NCI-H1694 treated with DMSO at 0.1 percent for 48 hours (cell line): ENCODE results near the gene MEN1.

ENCODE experiments used
- DNase-seq: peaks from one replicate; lab custom pipeline; 2025; lab: John Stamatoyannopoulos, UW

The MEN1 gene

DNA sequence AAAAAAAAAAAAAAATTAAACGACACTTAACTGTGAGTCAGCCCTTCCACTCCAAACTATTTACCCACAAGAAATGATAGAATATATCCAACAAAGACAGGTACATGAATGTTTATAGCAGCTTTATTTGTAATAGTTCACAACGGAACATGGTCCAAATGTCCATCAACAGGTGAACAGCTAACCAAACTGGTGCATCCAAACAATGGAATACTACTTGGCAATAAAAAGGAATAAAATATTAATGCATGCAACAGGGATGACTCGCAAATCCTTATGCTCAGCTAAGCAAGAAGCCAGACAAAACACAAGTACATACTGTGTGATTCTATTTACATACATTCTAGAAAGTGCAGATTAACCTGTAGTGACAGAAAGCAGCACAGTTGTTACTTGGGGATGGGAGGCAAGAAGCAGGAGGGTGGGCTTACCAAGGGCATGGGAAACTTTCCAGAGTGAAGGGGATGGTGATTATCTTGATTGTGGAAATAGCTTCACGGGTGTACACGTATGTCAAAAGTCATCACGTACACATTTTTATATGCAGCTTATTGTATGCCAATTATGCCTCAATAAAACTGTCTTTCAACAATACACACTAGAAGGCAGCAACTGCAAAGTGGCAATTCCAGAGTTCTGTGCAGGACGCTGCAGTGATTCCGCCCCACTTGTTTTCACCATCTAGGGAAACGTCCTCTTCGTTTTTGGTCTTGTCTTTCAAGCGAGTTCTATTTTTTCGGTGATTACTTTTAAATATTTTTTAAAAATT lies 25.4 kb downstream of the MEN1 start:
- DNase-seq = no peak

DNA sequence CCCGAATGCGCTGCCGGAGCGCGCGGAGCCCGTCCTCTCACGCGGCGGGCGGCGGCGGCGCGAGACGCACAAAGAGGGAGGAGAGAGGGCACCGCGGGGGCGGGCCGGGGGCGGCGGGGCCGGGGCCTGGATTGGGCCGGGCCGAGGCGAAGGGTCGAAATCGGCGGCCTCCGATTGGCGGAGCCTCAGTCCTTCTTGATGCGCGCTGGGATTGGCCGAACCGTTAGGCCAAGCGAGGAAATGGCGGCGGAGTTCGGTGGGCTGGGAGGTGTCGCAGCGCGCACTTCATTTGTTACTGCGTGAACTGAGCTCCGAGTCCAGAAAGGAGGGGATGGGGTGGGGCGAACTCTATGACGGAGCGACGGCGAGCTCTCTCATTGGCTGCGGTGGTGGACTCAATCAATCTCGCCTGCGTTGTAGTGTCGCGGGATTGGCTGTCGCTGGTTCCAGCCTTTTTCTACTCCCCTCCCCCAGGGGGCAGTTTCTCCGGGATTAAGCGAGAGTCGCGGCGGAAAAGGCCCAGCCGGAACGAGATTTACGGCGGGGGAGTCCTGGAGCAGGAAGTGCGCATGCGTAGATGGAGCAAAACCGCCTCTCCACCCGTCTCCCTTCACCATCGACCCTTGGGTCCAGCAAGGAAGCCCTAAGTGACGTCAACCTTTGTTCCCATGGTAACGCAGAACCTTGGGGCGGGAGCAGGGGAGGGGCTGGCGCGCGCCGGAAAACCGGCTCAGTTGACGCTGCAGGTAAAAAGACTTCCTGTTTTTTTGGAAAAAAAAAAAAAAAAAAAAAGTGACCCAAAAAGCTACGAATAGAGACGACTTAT lies 31.7 kb downstream of the MEN1 start, which contains the start of gene SF1:
Gene SF1, minus strand, starts transcription at position 70 of the 826 bp plus-strand sequence. CDS start 150 bp downstream, outside the sequence.
- DNase-seq = peak; percentile 98

DNA sequence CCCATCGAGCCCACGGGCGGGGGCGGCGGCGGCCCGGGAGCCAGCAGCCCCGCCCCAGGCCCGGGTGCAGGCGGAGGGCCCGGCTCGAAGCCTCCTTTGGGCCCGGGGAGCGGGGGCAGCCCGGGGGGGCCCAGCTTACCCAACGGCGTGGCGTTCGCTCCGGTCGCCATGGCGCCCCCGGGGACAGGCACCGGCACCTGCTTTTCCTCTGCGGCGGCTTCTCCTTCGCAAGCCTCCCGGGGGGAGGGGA lies 32.2 kb downstream of the MEN1 start:
- no peak for DNase-seq

DNA sequence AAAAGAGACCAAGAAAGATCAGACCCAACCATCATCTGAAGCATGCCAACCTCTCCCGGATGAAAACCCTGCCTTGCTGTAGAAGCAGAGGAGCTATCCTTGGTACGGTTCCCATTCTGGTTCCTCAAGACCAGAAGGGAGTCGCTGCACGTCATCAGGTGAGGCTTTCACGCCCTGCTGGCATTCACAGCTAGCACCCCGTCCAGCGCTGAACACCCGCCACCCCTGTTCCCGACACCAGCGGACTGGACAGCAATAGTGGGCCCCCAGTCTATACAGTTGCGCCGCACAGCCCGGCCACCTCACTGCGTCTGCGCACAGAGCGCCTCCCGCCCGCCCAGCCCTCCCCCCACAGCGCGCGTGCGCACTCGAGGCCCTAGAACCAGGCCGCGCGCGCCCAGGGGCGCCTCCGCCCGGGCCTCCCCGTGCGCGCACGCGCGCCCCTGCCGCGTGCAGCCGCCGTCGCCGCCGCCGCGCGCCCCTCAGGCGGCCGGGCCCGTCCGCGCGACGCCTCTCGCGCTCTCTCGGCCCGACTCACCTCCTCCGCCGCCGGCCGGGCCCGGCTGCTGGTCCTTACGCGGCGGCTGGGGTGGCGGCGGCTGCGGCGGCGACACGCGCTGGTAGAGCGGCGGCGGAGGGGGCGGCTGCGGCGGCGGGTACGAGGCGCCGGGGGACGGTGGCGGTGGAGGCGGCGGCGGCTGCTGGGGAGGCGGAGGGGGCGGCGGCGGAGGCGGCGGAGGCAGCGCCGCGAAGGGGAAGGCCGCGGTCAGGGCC lies 32.7 kb downstream of the MEN1 start:
- peak; percentile 42 for DNase-seq

DNA sequence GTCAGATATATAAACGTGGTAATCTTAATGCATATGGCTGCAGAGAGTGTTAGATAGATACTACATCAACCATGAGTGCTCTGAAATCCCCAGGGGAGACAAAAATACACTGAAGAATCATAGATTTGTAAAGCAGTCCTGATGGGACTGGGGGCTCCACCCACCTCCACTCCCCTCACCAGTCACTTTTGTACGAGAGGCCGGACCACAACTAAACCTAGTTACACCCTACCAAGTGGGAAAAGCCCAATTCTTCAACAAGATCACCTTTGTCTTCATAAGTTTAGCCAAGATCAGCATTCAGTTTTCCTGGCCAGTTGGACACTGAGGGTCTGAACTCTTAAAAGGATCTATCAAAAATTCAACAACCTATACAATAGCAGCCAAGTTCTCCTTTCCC lies 33.5 kb downstream of the MEN1 start:
- no peak for DNase-seq

DNA sequence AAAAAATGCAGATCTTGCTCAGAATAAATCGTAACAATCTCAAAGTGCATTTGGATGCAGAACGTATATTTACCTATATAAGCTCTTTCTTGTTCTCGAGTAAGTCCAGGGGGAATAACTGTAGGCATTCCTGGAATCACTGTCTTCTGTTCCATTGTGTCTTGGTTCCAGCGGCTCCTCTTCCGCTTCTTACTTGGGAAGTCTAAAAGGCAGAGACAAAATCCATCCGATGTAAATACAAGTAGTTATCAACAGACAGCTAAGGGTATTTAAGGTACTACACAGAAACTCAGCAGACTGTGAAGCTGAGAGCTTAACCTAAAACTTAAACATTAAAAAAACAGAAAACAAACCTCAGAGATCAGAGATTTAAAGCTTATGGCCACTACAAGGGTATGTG lies 33.9 kb downstream of the MEN1 start:
- DNase-seq = no peak

DNA sequence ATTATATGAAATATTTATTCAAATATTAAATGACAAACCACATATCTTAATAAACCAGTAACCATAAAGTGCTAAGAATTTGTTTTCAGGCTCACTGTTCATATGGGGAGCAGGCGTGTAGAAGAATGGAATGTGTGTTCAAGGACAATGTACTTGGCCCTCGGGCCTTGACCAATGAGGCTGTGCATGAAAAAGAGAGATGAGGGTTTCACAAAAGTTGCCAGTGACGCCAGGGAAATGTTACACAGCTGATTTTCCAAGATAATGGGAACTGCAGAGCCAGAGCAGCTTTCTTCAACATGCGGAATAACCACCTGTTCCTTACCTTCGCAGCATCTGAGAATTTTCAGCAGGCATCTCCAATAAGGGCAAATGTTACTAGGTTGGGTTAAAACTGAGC lies 36.2 kb downstream of the MEN1 start:
- DNase-seq = no peak

DNA sequence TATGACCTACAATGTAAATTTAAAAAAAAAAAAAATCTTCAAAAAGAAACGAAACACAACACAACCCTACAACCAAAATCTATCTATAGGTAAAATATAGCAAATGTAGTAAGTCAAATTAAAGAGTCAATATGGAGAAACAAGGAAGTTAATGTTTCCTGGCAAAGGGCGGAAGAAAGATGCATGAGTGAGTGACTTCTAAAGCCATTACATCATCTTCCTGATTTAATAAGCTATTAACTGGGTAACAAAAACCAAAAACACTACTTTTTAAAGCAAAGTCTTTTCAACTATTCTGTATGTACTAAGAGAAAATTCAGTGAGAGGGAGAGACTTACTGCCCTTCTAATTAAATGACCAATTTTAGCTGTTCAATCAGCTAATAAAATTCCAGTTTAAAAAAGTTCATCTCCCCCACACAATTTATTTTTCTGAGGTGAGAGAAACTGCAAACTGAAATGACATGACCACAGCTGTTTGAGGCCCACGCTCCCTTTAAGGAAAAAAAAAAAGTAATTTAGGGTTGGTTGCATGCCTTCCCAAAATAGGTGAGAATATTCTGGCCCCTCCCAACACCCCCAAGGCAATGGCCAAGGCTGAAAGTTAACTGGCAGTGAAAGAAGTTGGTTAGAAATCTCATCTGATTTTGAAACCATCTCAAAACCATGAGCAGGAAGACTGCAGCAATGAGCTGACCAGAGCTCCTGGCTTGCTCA lies 37.9 kb downstream of the MEN1 start:
- DNase-seq = no peak

DNA sequence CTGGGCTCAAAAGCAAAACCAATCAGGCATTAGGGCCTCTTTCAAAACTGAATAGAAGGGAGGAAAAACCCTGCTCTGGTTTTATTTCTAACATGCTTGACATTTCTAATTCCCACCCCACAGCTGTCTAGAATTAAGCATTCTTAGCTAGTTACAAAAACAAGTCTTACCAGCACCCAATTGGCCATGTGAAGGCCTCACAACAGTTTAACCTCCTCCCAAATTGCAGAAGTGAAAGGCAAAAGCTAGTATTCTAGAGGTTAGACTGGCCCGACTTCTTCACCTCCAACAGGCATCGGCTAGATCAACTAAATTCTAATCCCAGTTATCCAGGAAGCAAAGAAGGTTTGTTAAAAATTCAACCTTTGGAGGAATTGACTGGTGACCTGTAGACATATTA lies 38.5 kb downstream of the MEN1 start:
- no peak for DNase-seq

DNA sequence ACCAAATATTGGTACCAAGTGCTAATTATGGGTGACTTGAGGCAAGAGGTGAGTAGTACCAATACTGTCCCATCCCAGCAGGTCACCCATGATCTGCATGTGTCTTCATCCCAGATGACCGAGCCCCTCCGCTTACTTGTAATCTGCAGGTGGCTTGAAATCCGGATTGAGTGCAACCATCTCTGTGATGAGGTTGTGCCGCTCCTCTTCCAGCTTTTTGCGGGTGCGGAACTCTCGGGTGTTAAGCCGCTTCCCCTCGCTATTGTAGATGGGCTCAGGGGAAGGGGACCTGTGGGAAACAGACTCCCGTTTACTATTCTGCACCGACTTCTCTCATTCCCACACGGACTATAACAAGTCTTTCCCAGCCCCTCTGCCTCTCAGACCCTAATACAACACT lies 40.2 kb downstream of the MEN1 start:
- DNase-seq = no peak

DNA sequence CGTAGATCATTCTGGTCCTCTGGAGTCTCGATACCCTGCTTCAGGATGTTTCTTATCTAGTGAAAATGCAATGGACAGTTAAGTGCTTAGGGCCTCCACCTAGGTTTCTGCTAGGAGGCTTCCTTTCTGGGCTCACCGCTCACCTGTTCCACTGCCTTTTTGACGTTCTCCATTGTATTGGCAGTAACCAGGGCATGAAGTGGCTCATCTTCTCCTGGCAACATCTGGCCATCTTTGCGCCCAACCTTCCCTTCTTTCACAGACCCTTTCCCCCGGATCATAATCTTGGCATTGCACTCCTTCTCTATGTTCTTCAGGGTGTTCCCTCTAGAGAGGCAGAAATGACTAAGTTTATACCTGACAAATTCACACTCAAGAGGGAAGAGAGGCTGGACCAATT lies 41.1 kb downstream of the MEN1 start:
- DNase-seq = no peak

DNA sequence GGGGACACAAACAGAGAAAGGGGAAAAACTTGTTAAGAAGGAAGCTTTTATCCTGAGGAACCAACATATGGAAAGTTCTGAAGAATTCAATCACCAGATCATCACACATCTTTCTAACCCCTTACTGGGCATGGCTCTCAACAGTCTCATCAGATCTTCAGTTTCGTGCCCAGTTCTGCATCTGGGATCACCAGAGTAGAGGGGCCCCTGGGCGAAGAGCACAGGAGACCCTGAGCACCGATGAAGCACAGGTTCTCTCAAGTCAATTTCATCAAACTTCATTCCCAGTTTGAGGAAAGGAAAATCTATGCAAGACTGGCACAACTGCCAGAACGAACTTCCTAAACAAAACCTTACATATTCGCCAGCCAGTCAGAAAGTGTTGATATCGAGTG lies 42.1 kb downstream of the MEN1 start:
- no peak for DNase-seq

DNA sequence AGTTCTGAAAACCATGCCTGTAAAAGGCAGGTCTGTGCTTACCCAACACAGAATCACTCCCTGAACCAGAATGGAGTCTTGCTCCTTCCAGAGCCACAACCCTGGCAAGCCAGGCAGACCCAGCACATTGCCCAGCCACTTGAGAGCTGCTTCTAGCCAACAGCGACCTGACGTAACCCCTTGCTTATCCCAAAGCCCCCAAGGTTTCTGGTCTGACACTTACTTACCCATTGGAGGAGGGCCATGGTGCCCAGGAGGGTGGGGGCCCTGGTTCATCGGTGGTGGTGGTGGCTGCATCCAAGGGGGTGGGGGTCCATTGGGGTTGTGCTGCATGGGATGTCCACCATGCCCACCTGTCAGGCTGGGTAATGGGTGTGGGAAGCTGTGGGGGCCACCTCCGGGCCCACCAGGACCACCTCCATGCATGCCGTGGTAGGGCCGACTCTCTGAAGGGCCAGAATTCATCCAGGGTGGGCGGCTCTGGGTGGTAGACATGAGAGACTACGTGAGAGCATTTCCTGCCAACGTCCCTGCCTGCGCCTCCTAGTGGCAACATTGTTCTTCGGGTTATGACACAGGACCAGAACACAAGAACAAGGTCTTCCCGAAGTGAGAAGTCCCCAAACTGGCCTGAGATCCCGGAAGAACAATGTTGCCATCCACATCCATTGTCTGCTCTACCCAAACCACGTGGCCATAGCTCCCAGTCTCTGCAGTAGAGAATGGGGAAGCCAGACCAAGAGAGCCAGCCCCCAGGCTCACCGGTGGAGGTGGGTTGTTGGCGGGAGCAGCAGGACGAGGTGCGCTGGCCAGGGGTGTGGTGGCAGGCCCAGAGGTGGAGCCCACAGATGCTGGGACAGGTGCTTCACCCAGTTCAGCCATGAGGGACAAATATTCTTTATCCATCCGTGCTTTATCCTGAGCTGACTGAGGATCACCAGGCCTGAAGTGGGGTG lies 42.7 kb downstream of the MEN1 start:
- DNase-seq = peak; percentile 27

DNA sequence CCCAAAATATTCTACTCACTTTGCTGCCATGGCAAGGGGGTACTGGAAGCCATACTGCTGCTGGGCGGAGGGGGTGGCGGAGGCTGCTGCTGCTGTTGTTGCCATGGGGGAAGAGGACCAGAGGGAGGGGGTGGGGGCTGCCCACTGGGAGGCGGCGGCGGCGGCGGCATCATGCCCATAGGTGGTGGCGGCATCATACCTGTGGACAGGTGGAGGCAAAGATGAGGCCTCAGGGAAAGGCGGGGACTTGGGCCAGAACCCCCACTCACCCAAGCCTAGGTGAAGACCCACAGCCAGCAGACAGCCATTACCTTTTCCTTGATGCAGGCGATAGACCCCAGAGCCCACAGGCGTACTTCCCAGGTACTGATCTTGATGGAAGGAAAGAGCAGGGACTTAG lies 43.5 kb downstream of the MEN1 start:
- no peak for DNase-seq

DNA sequence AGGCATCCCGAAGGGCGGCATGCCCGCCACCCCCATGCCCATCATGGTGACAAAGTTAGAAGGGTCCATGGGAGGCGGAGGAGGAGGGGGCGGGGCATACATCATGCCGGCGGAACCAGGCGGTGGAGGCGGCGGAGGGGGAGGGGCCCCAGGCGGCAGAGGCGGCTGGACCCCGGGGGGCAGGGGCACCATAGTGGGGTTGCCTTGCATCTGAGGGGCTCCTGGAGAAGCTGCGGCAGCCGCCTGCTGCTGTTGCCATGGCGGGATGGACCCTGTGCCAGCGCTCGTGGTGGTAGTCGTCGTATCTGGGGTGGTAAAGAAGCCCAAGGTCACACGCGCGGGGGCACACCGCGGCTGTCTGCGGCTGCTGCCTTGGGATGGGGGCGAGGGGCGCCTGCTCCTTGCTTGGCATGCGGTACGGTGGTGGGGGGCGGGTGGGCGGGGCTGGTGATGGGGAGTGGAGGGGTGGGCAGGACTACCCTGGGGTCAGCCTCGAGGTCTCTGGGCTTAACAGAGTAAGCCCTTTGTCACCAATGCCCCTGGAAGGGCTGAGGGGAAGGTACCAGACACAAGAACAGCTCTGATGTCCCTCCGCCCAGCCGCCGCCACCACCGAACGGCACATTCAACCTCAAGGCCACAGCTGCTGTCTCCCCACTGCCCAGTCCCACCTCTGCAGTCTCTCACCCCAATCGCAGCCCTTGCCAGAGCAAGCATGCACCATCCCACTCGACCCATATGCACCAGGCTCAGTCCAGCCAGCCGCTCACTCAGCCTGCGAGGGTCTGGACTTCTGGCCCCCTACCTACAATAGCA lies 44.3 kb downstream of the MEN1 start:
- no peak for DNase-seq

DNA sequence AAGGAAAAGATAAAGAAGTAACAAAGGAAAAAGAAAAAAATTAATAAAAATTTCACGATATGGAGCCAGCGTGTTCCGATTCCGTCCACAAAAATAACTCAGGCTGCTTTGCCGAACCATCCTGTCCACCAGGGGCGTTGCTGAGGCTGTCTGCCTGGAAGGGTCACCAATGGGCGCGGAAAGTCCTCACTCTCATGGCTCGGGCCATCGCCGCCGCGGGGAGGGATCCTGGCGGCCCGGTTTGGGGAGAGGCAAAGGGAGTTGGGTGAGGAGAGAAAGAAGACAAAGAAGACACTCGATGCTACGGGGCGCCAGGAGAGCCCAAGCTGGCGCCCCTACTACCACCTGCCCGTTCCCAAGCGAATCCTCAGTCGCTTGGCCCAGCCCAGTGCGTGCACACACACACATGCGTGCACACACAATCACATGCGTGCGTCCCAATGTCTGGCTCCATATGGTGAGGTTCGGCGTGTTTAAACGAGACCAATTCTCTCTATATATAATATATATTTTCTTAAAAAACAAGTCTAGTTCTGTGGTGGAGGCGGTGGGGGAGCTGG lies 45.0 kb downstream of the MEN1 start:
- DNase-seq = no peak

DNA sequence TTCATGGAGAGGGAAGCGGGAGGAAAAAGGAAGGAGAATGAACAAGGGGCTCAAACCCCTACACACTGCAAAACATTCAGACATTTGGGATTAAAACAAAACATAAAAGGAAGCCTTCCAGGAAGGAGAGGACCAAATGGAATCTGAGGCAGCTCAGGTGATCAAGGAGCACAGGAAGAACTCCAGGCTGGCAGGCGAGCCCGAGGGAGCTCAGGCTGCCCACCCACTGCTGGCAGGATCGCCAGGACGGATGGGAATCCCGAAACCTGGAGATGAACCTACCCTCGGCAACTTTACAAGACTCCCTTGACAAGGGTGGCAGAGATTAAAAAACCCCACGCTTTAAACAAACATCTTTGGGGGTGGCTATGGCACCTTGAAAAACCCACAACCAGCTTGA lies 45.6 kb downstream of the MEN1 start:
- DNase-seq = no peak

DNA sequence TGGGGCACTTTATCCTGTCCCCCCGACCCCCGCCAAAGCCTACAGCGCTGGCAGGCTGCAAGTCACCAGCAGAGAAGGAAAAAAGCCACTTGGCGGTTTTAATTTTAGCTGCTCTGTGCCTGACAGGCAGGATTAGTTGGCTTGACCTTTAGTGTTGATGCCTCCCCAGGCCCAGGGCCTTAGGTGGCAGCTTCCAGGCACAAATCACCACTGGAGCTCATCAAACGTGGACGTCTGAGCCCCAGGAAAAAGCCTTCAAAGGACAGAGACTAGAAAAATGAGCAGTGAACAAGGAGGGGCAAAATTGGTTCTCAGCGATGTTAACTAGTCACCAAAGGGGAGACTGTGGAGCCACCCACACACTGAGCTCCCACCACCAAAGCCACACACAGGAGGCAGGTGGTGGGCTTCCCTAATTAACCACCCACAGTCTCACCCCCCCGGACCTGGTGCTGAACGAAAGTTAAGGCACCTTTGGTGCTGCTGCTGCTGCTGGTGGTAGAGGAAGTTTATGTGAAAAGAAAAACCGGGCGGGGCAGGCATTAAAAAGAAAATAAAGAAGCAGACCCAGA lies 46.2 kb downstream of the MEN1 start:
- no peak for DNase-seq

DNA sequence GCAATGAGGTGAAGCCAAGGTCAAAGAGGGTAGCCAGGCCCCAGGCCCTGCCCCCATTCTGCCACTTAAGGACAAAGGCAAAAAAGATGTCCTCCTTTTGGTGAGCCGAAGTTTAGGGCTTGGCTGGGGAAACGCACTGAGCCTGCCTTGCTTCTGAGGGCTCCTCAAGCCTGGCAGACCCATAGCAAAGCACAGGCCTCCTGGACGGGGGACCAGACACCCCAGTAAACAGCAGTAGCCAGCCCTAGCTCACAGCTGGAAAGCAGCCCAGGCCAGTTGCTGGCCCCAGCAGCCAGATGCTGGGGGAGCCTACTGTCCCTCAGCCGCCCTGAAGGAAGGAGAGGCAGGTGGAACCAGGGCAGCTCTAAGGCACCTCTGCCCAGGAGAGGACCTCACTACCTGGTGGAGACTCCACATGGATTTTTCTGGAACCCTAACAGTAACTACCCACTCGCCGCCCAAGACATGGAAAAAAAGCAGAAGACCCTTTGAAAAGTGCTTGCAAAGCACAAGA lies 46.8 kb downstream of the MEN1 start:
- no peak for DNase-seq
